HG03469 (cell line): ENCODE results near the gene CEP350.
"Not testable (repeated sequence)": the region's sequence is repeated elsewhere in the genome, so short reads cannot be mapped to it uniquely, and the experiment has no call there.

ENCODE experiments used
- ATAC-seq: cut with Tn5 transposase; IDR thresholded peaks from one replicate; pipeline ENCODE4 v1.9.1; 2021; ENCODE audit warnings: mild to moderate bottlenecking, moderate library complexity, moderate number of reproducible peaks; ENCODE audit not compliant: unreplicated experiment

Gene CEP350

DNA sequence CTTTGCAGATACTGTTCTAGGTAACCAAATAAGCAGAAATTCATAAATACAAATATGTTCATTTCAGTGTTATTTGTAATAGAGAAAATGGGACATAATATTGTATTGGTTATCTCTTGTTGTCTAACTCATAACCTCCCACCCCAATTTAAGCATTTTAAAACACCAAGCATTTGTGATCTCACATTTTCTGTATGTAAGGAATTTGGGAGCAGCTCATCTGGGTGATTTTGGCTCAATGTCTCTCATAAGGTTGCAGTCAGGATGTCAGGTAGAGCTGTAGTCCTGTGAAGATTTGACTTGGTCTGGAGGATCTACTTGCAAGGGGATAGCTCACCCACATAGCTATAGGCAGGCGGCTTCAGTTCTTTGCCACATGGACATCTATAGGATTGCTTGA, 29.5 kb downstream of the CEP350 start:
- ATAC-seq, result no peak

DNA sequence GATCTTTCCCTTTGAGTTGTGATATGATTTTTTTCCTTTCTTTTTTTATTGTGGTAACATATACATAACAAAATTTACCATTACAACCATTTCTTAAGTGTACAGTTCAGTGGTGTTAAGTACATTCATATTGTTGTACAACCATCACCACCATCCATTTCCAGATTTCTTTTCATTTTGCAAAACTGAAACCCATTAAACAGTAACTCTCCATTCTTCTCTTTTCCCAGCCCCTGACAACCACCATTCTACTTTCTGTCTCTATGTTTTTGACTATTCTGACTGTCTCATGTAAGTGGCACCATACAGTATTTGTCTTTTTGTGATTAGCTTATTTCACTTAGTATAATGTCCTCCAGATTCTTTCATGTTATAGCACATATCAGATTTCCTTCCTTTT, 30.3 kb downstream of the CEP350 start:
- ATAC-seq, result no peak

DNA sequence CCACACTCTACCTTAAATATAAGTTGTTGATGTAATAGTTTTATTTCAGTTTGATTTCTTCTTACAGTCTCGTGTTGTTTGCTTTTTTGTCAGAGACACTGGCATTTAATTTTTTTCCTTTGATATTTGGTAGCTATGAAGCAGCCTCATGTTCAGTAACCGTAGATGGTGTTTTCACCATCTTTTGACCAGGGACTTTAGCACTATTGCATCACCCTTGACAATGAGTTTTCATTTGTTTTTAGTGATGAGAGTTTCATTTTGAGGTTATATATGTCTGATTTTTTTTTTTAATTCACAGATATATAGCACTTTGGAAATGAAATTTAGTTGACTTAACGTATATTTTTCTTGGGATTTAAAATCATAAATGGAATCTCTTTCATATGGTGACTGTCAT, 36.2 kb downstream of the CEP350 start:
- ATAC-seq, result no peak

DNA sequence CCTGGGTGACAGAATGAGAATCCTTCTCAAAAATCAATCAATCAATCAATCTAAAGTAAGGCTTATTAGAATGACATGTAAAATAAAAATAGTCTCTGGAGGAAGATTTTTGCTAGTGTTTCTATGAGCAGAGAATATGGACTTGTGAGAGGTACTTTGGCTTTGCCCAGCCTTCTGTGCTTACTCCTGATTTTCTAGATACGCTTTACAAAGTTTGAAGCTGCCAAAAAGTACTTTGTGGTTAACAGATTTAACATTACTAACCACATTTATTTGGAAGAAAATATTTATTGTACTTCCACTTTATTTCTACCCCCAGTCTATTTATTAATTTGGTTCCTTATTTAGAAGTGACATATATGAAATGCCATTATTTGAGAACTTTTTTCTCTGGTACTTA, 41.0 kb downstream of the CEP350 start:
- no peak for ATAC-seq

DNA sequence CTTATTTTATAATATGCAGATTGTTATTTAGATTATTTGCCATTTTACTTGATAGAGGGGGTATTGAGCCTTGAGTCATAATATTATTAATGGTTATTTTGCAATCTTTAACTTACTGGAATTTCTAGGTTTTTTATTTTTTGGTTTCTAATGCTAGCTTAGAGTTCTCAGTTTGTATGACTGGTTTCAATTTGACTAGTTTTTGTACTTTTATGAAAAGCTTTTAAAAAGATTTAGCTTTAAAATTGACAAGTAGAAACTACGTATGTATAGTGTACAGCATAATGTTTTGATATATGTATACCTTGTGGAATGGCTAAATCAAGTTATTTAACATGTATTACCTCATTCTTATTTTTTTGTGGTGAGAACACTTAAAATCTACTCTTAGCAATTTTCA, 41.5 kb downstream of the CEP350 start:
- ATAC-seq, result no peak

DNA sequence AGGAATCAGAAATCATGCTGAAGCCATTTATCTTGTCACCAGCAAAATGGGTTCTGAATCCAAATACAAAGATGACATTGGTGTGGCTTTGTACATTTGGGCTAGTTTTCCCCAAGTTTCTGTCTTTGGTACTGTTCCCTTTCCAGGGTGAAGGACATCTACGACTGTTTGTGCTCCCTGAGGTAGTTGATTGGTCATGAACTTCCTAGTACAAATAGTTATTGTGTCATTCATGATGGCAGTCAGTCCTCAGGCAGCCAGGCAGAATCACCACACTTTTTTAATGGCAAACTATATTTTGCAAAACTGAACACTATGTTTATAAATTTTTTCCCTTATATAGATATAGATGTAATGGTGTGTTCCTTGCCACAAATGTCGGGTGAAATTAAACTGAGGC, 46.0 kb downstream of the CEP350 start:
- no peak for ATAC-seq

DNA sequence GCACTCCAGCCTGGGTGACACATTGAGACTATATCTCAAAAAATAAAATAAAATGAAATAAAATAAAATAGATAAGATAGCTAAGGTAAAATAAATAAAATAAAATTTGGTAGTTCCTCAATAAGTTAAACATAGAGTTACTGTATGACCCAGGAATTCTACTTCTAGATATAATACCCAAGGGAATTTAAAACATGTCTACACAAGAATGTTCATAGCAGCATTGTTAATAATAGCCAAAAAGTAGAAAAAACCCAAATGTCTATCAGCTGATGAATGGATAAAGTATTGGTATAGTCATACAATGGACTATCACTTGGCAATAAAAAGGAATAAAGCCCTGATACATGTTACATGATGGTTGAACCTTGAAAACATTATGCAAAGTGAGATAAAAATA, 47.8 kb downstream of the CEP350 start:
- ATAC-seq, result no peak

DNA sequence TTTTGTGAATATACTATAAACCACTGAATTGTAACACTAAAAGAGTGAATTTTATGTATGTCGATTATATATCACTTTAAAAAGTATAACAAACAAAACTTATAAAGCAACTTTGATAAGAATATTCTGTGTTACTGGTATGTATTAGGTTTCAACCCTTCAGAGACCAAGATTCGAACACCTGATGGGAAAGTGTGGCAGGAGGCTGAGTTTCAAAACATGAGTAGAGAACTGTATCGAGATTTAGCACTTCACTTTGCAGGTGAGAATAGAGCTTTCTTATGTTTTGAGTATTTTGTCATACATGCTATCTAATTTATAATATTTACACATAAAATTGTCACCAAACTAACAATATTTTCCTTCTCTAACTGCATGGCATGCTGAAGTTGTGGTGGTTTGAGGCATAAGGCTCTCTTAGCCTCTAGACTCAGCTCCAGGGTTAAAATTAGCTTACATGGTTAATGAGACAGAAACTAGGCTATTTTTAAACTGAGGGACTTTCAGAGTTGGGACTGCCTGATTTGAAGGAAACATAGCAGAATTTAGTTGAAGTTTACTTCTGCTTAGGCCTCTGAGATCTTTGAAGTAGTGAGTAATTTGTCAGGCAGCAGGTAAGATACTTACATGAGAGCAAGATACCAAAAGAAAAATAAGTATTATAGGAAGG, 48.6 kb downstream of the CEP350 start:
- ATAC-seq, result no peak

DNA sequence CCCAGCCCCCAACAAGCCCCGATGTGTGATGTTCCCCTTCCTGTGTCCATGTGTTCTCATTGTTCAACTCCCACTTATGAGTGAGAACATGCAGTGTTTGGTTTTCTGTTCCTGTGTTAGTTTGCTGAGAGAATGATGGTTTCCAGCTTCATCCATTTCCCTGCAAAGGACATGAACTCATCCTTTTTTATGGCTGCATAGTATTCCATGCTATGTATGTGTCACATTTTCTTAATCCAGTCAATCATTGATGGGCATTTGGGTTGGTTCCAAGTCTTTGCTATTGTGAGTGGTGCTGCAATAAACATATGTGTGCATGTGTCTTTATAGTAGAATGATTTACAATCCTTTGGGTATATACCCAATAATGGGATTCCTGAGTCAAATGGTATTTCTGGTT, 52.2 kb downstream of the CEP350 start:
- not testable (repeated sequence) for ATAC-seq

DNA sequence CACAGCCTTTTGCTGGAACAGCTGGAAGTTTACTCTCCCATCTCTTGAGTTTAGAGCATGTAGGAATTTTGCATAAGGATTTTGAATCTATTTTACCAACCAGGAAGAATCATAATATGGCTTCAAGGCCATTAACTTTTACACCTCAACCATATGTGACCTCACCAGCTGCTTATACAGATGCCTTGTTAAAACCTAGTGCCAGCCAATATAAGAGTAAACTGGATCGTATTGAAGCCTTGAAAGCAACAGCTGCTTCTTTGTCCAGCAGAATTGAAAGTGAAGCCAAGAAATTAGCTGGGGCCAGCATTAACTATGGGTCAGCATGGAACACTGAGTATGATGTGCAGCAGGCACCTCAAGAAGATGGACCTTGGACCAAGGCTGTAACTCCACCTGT, 65.4 kb downstream of the CEP350 start:
- ATAC-seq, result no peak

DNA sequence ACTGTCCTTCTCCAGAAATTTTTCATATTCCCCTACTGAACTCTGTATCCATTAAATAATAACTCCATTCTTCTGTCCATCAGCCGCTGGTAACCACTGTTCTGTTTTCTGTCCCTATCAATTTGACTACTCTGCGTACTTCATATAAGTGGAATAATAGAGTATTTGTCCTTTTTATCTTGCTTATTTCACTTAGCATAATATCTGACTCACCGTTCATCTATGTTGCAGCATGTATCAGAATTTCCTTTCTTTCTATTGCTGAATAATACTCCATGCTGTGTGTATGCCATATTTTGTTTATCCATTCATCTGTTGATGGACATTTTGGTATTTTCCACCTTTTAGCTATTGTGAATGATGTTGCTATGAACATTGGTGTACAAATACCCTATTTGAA, 71.9 kb downstream of the CEP350 start:
- no peak for ATAC-seq

DNA sequence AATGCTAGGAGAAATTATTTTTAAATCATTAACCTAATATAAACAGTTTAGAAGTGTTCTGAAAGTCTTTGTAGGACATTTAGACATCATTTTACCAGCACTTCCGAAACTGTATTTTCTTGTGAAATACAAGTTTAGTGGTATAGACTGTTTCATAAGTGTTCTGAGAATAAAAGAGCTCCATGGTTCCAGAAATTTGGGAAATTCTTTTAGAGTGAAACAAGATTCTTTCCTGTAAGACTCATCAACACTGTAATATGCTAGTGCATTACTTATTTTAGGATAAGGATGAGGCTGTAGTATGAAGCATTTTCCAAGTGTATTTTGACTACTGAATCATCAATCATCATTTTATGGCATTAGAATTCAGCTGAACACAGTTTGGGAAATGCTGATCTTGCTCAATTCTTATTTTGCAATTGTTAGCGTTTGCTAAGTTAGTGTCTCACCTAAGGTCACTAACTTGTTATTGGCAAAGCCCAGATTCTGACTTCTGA, 73.4 kb downstream of the CEP350 start:
- no peak for ATAC-seq

DNA sequence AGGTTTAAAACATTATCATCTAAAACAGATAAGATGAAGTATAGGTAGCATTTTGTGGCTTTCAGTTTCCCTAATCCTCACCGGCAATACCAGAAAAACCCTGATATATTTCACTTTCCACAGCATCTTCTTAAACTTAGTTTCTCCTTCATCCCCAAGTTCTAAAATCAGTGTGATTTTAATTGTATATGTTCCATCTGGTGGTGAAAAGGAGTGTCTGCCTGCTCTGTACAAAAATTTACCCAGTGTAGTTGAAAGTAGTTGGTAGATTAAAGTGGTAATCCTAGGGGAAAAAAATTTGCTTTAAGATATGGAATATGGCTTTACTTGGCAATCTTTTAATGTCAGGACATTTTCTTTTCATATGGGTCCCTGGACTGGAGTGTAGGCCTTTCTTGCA, 74.3 kb downstream of the CEP350 start:
- no peak for ATAC-seq

DNA sequence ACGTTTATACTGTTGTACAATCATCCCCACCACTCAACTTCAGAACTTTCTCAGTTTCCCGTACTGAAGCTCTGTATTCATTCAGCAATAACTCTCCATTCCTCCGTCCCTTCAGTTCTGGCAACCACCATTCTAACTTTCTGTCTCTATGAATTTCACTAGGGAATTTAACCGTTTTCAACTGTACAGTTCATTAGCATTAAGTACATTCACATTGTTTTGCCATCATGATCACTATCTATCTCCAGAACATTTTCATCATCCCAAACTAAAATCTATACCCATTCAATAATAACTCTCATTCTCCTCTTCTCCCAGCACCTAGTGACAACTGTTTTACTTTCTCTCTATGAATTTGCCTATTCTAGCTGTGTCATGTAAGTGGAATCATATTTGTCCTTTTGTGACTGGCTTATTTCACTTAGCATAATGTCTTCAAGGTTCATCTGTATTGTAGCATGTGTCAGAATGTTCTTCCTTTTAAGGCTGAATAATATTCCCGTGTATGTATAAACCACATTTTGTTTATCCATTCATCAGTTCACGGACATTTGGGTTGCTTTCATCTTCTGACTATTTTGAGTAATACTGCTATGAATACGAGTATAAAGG, 75.0 kb downstream of the CEP350 start:
- no peak for ATAC-seq

DNA sequence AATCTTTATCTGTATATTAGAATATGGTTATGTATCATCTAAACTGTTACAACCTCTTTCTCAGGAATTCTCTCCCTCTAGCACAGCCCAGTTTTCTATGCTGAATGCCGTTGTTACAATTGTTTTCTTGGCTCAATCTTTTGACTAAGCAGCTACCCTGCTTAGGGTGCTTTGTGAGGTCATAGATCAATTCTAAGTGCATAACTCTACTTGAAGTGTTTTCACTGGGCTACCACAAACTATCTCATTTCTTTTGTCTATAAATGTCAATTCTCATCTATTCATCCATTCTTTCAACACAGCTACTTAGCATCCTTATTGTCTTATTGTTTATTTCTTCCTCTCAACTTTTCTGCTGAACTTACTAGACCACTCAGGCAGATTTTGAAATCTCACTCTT, 77.1 kb downstream of the CEP350 start:
- no peak for ATAC-seq

DNA sequence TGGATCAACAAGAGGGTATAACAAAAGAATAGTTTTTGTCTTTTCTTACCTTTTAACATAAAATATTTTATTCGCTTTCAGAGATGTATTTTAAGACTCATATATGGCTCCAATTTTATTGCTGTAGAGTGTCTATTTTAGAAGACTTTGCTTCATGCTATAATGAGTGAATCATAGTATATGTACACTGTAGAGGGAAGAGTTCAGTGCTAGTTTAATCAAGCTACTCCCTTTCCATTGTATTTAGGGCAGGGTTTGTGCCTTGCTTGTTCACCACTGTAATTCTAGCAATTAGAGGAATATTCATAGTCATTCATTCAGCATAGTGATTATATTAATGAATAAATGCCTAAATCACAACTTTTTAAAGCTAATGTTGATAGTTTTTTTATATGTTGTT, 78.8 kb downstream of the CEP350 start:
- no peak for ATAC-seq

DNA sequence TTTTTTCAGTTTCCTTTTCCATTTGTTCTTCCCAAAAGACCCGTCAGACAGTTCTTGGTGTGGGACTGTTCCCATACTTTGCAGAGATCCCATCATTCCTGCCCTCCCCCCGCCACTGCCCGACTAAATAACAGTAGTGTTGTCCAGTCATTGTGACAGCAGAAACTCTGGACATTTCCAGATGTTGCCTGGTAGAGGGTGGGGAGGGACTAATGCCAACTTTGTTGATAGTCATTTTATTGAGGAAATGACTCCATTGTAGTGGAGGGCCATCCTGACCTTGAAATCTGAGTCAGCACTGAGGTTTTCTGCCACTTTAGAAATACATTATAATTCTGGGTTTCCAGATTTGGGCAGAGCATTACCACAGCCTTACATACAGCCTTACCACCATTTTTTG, 85.4 kb downstream of the CEP350 start:
- no peak for ATAC-seq

DNA sequence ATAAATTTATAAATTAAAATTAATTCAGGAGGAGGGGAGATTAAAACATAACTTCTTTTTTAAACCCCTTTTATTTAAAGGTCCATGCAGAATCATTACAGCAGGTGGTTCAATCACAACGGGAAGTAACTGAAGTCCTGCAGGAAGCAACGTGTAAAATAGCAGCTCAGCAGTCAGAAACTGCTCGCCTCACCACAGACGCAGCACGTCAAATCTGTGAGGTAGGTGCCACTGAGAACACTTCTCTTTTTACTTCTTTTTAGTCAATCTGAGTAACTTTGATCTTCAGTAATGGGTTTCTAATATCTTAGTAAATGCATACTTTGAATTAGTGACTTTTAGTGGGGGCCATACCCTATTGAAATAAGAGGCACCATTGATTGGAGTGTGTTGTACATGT, 87.0 kb downstream of the CEP350 start:
- ATAC-seq, result no peak

DNA sequence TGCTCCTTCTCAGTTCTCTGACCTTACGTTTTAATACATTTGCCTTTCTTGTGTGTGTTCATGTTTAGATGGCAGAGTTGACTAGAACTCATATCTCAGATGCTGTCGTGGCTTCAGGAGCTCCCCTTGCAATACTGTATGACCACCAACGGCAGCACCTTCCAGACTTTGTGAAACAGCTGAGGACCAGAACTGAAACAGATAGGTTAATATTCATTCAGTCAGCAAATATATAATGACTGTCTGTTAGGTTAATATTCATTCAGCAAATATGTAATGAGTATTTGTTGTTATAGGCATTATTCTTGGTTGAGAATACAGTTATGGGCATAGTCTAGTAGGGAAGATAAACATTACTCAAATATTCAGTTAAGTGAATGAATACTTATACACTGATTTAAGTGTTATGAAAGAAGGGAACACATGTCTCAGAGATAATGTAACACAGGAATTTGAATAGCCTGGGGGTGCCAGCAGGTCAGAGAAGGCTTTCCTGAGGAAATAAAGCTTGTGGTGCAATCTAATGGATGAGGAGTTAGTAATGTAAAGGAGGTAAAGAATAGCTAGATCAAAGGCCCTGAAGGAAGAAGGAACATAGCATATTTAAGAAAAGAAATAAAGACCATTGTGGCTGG, 88.5 kb downstream of the CEP350 start:
- no peak for ATAC-seq

DNA sequence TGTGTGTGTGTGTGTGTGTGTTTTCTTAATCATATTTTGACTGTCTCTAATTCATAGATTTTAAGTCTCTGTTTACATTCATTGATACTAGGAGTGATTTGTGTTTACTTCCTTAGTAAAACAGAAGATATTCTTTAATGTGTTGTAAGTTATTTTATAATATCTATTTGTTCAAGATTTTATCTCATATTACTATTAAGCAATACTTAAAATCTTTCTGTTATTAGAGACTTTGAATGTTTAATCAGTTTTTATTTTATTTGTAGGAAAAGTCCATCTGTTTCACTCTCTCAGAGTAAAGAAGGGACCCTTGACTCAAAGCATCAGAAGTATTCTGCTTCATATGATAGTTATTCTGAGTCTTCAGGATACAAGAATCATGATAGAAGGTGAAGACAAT, 89.2 kb downstream of the CEP350 start:
- no peak for ATAC-seq

DNA sequence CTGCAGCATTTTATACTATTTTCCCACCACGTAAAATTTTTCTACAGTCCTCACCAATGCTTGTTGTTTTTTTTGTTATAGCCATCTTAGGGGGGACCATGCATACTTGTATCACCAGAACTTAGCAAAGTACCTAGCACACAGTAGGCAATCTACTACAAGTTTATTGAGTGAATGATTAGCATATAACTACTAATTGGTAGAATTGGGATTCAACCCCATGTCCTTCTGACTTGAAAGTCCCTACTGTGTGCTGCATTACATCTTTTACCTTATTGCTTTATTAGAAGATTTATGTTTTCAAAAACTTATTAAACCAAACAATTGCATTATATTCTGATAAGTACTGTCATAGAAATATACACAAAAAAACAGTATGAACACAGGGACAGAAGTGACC, 92.1 kb downstream of the CEP350 start:
- ATAC-seq, result no peak
